Iris pigment epithelial cell (primary cell): Measurements from ENCODE around the gene PPP1R7.

Experiments used
- DNase-seq: peaks from one replicate; pipeline ENCODE4 v3.0.0-alpha.2; 2011; ENCODE audit warnings: low read depth

The PPP1R7 gene

DNA sequence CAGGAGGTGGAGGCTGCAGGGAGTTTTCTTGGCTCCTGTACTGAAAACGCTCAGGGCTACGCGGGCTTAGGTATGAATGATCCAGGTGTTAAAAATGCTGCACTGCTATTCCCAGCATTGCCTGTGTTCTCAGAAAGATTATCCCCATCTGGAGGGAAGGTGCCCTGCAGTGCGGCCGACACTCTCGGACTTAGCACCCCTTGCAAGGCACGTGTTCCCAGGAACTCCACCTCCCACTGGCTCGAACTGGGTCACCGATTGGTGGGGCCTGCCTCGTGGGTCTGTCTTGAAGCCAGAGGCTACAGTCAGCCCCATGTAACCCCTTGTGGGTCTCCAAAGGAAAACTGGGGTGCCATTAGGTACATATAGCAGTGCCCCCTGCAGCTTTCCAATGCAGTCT lies 63.9 kb downstream of the PPP1R7 start:
- DNase-seq = no peak

DNA sequence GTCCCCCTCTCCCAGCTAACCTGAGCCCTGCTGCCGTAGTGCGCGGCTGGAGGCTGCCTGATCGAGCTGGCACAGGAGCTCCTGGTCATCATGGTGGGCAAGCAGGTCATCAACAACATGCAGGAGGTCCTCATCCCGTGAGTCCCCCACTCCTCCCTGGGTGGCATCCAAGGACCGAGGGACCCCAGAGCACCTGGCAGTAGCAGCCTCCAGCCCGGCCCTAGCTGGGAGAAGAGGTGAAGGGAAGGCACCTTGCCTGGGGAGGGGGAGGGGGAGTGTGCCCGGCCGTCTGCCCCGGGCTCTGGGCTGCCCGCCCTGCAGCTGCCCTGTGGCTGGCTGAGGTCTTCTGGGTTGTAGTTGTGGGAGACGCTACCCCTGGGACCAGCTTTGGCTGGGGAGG lies 64.5 kb downstream of the PPP1R7 start:
- no peak for DNase-seq

DNA sequence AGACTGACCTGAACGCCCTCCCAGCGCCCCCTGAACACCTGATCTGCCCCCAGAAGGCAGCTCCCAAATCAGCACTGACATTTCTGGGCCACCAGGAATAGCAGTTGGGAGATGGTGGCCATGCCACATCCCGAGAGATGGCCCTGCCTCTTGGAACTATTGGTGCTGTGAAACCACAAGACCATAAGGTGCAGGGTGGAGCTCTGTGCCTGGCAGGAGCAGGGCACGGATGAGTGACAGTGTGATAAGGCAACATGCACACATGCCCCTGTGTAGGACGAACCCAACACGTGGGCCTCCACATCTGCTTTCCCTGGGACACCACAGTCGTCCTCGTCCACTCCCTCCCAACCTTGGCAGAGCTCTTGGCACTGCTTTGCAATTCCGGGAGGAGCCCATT lies 65.2 kb downstream of the PPP1R7 start:
- DNase-seq = no peak

DNA sequence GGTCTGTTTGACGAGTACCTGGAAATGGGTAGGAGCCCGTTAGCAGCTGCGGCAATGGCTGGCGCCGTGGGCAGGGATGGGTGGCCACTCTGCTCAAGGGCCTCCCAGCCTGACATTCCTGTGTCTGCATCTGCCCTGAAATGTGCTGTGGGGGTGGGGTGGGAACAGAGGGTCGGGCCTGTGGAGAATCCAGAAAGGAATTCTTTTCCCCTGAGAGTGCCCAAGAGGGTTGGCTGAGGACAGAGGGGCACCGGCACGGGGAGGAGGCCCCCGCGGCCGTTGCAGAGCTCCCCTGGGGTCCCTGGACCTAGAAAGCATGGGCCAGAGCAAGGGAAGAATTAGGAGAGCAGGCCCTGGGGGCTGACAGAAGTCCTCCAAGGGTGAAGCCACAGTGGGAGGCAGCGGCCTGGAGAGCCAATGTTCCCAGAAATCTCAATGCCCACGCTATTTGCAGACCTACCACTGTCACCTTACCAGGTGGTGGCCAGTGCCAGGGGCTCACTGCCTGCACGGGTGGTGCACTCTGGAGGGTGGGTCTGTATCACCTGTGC lies 66.0 kb downstream of the PPP1R7 start:
- DNase-seq = no peak

DNA sequence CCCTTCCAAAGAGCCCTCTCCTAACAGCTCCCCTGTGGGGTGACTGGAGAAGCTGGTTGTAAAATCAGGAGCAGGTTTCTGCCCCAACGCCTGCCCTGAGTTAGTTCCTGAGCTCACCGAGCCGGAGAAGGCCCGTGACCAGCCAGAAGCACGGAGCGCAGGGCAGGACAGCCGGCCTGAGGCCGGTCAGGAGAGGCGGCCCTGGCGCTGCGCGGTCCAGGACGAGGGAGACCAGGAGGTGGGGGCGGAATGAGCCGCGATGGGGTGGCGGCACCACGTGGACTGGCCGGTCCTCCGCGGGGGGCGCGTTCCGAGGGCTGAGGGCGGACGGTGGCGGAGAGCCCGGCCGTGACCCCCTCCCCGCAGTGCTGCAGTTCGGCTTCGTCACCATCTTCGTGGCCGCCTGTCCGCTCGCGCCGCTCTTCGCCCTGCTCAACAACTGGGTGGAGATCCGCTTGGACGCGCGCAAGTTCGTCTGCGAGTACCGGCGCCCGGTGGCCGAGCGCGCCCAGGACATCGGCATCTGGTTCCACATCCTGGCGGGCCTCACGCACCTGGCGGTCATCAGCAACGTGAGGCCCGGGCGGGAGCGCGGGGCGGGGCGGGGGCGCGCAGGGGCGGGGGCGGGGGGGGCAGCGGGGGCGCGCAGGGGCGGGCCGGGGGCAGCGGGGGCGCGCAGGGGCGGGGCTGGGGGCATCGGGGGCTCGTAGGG lies 67.2 kb downstream of the PPP1R7 start:
- DNase-seq = peak; percentile 77

DNA sequence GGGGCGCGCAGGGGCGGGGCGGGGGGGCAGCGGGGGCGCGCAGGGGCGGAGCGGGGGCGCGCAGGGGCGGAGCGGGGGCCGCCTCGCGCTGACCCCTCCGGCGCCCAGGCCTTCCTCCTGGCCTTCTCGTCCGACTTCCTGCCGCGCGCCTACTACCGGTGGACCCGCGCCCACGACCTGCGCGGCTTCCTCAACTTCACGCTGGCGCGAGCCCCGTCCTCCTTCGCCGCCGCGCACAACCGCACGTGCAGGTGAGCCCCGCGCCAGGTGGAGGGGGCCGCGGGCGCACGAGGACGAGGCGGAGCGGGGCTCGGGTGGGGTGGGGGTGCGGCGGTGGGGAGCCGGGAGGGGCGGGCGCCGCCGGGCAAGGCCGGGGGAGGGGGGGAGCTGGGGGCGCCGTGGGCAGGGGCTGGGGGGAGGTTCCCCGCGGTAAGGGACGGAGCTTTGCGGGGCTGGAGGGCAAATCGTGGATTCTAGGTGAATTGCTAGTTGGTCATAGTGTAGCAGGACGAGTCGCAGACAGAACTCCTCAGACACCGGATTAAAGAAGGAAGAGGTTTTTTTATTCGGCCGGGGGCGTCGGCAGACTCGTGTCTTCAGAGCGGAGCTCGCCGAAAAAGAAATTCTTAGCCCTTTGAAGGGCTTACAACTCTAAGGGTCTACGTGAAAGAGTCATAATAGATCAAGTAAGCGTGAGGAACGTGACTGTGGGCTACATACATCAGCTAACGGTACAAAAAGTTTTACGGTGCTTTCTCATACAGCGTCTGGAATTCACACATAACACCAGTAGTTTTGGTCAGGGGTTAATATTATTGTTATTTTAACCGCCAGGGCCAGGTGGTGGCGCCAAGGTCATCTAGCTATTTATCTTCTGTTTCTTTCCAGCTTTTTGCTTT lies 68.1 kb downstream of the PPP1R7 start:
- DNase-seq = peak; percentile 16

DNA sequence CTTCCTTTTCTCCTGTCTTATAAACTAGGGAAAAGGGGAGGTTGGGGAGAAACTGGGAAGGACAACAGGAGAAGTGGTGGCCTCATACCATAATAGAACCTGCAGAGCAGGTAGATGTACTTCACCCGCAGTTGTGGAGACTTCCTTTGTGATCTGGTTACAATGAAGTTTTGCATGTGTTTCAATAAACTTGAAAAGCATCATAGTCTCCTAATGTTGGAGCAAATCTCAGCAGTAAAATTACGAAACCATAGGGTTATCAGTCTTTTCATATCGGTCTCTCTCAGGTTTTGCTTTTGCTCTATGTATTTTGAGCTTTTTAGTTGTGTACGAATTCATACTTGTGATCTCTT lies 68.7 kb downstream of the PPP1R7 start:
- DNase-seq = no peak

DNA sequence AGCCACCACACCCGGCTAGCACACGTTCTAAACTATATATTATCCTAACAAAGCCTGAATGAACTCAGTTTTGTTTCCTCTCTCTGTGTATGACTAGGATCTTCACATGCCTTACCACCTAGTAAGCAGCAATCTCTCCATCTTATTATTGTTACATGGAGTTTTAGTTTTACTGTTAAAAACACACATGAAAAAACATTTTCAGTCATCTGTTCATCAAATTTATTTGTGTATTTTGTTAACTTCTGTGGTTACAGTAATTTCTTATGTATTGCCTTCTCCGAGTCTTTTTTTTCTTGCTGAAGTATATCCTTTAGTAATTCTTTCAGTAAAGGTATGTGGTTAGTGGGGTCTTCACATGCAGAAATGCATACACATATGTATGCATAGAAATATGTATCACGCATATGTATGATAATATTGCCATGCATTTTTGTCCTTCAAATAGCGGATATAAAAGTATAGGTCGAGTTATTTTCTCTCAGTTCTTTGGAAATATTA lies 69.6 kb downstream of the PPP1R7 start:
- no peak for DNase-seq

DNA sequence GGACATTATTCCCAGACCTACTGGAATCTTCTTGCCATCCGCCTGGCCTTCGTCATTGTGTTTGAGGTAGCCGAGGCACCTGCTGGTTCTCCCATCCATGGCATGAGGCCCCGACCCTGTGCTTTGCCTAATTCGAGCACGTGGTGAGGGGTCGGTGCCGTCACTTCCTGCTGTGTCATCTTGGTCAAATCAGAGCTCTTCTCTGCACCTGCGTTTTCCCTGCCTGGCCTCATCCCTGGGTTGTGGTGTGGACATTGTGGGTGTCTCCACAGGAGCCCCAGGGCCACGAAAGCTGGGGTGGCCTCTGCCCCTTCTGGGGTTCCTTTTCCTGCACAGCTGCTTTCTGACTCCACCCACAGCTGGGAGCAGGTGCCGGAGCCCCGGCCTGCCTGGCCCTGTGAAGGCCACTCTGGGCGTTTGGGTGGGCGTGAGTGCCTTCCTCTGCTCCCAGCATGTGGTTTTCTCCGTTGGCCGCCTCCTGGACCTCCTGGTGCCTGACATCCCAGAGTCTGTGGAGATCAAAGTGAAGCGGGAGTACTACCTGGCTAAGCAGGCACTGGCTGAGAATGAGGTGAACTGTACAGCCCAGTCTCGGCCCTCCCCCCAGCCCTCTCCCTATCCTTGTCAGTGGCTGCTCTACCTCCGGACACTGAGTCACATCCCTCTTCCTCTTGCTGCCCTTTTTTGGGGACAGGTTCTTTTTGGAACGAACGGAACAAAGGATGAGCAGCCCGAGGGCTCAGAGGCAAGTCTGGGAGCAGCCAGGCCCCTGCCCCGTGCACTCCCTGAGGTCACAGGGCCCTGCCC lies 73.1 kb downstream of the PPP1R7 start:
- peak; percentile 24 for DNase-seq

DNA sequence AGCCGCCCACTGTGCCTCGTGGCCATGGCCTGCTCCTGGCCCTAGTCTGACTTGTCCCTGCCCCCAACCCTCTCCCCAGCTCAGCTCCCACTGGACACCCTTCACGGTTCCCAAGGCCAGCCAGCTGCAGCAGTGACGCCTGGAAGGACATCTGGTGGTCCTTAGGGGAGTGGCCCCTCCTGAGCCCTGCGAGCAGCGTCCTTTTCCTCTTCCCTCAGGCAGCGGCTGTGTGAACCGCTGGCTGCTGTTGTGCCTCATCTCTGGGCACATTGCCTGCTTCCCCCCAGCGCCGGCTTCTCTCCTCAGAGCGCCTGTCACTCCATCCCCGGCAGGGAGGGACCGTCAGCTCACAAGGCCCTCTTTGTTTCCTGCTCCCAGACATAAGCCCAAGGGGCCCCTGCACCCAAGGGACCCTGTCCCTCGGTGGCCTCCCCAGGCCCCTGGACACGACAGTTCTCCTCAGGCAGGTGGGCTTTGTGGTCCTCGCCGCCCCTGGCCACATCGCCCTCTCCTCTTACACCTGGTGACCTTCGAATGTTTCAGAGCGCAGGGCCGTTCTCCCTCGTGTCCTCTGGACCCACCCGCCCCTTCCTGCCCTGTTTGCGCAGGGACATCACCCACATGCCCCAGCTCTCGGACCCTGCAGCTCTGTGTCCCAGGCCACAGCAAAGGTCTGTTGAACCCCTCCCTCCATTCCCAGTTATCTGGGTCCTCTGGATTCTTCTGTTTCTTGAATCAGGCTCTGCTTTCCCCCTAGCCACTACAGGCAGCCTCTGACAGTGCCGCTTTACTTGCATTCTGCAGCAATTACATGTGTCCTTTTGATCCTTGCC lies 74.0 kb downstream of the PPP1R7 start:
- peak; percentile 52 for DNase-seq

DNA sequence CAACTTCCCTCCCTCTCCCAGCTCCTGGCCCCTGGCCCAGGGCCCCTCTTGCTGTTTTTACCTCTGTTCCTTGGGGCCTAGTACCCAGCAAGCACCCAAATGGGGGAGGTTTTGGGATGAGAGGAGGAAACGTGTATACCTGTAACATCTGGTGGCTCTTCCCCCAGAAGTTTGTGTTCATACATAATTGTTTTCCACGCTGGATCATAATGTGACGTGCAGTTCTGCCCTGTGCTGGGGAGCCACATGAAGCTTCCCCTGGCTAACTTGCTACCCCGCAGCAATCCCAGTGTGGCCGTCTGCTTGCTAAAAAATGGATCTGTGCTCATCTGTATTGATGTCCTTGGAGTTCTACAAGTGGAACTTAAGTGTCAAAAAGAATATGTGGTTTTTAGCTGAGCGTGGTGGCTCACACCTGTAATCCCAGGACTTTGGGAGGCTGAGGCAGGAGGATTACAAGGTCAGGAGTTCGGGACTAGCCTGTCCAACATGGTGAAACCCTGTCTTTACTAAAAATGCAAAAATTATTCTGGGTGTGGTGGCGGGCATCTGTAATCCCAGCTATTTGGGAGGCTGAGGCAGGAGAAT lies 74.7 kb downstream of the PPP1R7 start:
- no peak for DNase-seq

DNA sequence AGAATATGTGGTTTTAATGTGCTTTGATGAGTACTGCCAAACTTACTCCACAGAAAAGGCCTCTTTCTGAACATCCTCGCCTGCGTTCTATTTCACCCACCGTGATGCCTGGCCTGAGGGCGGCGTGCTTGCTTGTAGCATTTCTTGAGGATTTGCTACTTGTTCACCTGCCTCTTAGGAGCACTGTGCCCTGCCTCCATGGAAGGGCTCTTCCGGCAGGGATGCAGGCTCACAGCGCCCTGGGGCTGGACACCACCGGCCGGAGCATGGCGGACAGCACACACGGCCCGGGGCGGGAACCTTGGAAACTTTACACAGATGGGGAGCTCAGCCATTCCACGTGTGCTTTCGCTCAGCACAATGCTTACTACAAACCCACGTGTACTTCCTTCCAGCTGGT lies 75.3 kb downstream of the PPP1R7 start:
- no peak for DNase-seq

DNA sequence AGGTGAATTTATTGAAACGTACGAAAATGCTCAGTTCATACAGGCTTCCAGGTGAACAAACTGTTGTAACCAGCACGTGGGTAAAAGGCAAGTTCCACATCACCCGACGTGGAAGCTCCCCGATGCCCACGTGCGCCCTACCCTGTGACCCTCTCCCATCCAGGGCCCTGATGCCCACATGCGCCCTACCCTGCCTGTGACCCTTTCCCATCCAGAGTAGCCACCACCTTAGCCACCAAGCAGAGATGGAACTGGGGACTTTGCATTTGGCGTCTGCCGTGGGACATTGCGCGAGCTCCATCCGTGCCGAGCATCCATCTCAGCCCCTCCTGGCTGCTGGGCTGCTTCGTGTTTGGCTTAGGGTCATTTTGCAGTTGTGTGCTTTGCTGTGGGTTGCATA lies 75.7 kb downstream of the PPP1R7 start:
- no peak for DNase-seq

DNA sequence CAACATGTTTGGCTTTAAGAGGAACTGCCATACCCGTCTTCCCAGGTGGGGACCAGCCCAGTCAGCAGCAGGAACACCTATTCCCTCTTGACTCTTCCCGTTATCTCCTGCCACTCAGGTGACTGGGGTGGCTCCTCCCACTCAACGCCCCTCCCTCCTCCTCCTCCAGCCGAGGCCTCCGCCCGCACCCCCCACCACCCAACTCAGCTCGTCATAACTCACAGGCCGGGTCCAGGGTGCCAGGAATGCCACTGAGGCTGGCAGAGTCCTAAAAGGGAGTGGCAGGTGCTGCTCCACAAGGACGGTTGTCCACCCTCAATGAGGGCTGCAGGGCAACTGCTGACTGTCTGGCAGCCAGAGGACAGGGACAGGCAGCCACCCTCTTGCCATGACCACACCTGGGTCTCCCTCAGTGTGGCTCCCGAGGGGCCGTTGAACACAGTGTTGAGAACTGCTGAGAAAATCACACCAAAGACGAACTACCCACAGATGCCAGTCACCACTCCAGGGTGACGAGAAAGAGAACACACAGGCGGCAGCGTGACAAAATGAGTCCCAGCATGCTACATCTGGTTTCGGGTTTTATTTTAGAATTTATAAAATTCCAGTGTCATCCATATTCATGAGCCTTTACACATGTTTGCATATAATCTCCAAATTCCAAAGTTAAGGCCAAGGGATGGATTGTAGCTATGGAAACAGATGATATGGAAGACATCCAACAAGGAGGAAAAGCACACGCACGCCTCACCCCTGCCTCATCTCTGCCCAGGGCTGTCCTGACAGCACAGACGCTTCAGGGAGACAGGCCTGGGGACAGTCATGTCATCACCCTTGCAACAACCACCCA lies 76.7 kb downstream of the PPP1R7 start:
- no peak for DNase-seq

DNA sequence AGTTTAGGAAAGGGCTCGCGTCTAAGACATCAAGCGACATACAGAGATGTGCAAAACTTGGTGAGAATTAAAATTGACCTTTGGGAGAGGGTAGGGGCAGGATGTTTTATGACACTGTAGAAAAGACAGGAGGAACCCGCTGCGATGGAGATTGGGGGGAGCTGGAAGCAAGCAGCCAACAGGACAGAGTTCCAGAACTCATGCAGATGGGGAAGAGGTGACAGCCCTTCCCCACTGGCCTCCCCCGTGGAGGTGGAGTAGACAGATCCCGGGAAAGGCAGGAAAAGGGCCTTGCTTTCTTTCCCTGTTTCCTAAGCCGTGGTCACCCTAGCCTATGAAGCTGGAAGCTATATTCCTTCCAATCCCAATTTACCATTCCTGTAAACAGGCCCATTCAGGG lies 77.3 kb downstream of the PPP1R7 start:
- no peak for DNase-seq

DNA sequence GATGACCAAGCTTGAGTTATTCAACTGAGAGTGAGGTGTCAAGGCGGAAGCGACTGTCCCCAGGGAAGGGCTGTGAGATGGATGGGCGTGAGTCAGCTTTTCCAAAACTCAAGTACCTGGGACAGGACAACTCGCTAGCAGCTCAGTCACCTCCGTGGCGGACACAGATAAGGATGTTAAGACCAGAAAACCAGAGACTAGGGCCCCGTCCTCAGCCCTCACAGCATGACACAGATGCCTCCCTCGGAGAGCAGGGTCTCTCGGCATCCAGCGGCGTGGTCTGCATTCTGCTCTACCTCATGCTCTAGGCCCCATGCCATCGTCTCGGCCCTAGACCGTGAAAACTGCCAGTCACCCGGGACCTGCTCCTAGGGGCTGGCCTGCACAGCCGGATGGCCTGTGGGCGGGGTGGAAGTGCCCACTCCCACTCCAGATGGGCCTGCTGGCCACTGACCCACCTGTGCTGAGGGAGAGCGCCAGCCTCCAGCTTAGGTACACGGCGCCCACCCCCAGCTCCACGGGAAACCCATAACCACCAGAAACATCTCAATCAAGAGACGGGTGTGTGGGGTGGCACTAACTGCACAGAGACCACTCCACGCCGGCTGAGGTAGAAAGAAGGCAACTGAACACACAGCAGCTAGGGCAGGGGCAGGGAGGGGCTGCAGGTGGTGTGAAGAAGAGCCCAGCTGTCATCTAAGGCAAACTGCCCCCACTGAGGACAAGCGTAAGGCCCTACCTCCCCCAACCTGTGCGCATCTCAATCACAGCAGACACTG lies 78.0 kb downstream of the PPP1R7 start:
- no peak for DNase-seq

DNA sequence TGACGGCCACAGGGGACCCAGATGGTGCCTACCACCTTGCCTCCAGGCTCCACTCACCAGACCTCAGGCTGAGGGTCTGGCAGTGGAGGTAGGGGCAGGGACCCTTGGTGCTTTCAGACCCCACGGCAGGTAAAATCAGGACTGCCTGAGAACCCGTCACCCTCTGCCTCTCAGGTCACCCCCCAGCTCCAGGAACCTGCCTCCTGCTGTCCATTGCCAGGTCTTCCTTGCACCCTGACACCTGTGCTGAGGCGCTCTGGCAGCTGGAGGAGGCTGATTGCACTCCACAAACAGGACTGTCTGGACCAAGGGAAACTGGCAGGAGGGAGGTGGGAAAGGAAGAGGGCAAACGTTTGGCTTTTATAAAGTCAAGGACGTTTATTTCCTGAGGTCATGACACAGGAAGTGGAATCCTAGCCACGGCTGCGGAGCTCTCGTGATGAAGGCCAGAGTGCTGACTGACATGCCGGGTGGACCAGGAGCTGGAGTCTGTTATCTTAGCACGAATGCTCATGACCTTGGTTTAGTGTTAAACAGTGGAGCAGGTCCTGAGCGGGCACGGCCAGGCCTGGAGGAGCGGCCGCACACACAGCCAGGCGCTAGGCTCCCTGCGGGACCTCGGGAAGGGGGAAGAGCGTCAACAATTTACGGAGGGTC lies 78.7 kb downstream of the PPP1R7 start:
- DNase-seq = no peak

DNA sequence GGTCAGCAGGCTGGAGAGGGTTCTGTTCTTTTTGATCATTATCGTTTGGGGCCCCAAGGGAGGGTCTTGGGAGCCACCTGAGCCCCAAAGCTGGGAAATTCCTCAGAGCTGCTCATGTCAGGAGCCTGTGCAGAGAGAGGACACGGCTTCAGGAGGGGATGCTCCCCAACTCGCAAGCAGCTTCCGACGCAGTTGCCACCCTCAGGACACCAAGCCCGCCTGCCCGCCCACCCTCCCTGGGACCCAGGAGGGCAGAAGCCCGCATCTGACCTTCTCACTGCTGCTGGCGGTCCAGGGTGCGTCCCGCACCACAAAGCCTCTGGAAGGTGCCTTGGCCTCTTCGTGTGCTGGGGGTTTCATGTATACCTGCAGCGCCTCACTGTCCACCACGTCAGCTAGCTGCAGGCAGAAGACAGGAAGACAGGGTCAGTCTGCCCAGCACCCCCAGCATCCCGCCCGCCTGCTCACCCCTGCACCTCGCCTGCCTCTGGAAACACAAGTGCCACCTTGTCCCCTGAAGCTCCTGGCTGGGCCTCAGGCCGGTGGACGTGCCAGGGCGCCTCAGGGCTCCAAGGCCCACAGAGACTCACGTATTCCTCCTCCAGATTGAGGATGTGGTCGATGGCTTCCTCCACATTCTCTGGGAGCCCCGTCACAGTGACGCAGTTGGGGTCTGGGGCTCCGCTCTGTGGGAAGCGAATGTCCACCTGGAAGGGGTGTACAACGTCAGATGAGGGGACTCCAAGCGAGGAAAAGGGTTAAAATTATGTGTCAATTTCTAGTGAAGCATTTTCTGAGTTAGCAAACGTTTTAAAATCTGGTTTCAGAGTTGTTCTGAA lies 79.5 kb downstream of the PPP1R7 start:
- DNase-seq = no peak
